LNCAP (cell line): ENCODE results near the gene TMEM108.

Source experiments
- CTCF ChIP-seq: fragments of 450-650 bp; IDR thresholded peaks from 2 replicates; pipeline ENCODE4 v1.5.1; 2017; ENCODE audit warnings: mild to moderate bottlenecking

The TMEM108 gene

DNA sequence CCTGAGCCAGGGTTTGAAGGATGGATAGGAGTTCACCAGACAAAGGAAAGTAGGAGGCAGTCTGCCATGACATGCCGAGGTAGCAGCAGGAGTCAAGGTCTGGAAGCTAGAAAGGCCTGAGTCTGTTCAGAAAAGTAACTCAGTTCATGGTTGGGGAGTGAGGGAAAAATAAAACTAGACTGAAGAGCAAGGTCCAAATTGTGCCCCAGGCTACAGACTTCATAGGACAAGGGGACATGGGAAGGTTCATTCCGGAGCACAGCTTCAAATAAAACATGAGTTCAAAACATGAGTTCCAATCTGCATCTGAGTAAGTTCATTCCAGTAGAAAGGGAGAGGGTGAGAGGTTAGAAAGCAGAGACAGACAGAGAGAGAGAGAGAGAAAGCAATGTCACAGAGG is 401.4 kb downstream of the TMEM108 start:
- TF ChIP-seq CTCF: no peak

DNA sequence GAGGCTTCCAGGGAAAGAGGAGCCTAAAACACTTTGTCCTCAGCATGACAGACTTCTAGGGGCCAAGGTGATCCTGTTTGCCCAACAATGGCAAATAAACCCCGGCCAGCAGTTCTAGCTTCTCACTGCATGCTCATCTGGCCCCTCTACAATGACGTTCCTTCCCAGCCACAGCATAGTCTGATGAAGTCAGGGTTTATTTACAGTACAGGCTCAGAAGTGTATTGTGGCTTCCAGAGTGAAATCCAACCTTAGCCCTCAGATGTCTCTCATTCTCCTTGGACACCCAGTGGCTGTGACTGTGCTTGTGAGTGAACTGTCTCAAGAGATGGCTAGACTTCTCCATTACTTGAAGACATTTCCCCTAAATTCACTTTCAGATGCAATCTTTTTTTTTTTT is 402.5 kb downstream of the TMEM108 start:
- TF ChIP-seq CTCF: no peak

GRCh38 chr3:133441867-133442270 is 403.7 kb downstream of the TMEM108 start:
- TF ChIP-seq CTCF: no peak

- TF ChIP-seq CTCF: no peak
Measured at GRCh38 chr3:133442518-133442917, 404.3 kb downstream of the TMEM108 start.

DNA sequence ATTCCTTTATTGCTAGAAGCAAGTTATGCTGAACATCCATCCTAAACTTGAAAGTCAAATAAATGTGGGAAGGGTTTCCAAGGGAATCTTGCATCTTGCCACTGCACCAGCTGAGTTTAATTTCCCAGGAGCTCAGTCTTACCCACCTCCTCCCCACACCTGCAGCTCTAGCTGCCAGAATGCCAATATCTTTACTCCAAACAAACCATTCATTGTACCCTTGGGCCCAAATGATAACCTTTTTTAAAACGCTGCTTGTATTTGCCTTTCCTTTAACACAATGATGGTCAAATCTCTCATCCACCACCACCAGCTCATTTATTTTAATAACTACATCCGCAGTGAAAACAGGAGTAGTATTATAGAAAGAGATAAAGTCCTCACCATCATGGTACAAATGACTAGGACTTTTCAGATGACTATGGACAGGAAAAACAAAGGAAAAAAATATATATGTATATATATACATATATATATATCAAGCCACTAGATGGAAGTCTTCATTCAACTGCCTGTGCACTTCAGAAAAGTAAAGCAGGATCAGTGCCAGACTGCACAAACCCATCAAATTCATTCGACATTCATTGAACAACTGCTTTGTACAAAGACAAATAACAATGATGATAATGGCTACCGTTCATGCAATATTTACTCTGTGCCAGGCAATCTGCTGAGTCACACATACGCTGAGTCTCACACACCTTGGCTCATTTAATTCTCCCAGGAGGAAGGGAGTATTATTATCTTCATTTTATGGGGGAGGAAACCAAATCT is 405.6 kb downstream of the TMEM108 start:
- no peak; the same call in 1 of the 2 replicates for TF ChIP-seq CTCF

GRCh38 chr3:133444423-133444774 is 406.2 kb downstream of the TMEM108 start:
- no peak for TF ChIP-seq CTCF

- no peak for TF ChIP-seq CTCF
Measured at GRCh38 chr3:133445108-133445507, 406.9 kb downstream of the TMEM108 start.
